ENCODE results near the gene UAP1L1.

DNA sequence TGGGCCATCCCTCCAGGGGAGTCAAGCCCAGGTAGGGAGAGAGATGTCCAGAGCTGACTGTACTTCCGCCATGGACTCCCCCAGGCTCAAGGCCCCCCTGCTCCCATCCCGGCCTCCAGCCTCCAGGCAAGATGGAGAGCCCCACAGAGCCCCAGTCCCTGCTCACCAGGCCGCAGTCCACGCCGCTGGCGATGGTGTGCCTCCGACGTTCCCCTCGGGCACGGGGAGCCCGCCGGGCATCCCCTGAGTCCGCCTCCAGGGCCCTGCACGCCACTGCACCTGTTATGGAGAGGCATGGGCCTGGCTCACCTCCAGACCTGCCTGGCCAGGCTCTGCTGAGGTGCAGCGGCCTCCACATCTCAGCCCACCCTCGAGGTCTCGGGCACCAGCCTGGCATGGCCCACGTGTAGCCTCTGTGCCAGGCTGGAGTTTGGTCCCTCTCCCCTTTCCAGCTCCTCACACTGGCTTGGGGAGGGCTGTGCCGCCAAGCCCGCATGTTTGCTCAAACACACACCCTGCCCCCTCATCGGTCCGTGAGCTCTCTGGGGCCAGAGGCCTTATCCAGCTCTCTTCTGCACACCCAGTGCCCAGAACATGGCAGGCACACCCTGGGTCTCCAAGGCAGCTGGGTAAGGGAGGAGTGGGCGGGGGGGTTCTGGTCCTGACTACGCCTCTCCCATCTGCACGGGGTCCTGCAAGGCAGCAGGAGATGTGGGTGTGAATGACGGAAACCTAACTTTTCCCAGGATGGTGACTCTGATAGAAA is 11.0 kb upstream of the UAP1L1 start:
- TF ChIP-seq CTCF (IDR thresholded peaks at IDR 0.05; ENCODE audit: insufficient read depth, low read length, poor library complexity, severe bottlenecking) (no peak), EZH2phosphoT487 (conservative IDR thresholded peaks at IDR 0.05; ENCODE audit: low read length) (no peak)

Measured in SU-DHL-6 (cell line).